Cortex of kidney (tissue), 1 donor: ENCODE data around the gene GLB1L.
A peak's percentile ranks its signal among the peaks of the same experiment; 100 is the strongest.

ENCODE experiments used
- DNase-seq: peaks from one replicate; lab custom pipeline; 2025; lab: John Stamatoyannopoulos, UW

GLB1L gene

GRCh38 chr2:219252900-219253752 is 7.9 kb upstream of the GLB1L start, which contains the start of gene TUBA4B:
TSS of gene TUBA4B (plus strand) at chr2:219253243. CDS start at chr2:219253408, 165 bp downstream.
- no peak for DNase-seq

GRCh38 chr2:219252570-219252899 is 7.3 kb upstream of the GLB1L start:
- DNase-seq = no peak

GRCh38 chr2:219252084-219252483 is 6.8 kb upstream of the GLB1L start:
- no peak for DNase-seq

- no peak for DNase-seq
Measured at GRCh38 chr2:219251656-219252055, 6.4 kb upstream of the GLB1L start.

- no peak for DNase-seq
Measured at GRCh38 chr2:219250049-219250781, 5.0 kb upstream of the GLB1L start.

GRCh38 chr2:219249203-219249980 is 4.1 kb upstream of the GLB1L start:
- DNase-seq = no peak

- DNase-seq = no peak
Measured at GRCh38 chr2:219248845-219249202, 3.6 kb upstream of the GLB1L start.

GRCh38 chr2:219247678-219248642 is 2.7 kb upstream of the GLB1L start:
- no peak for DNase-seq

- no peak for DNase-seq
Measured at GRCh38 chr2:219246559-219246958, 1.3 kb upstream of the GLB1L start.

- DNase-seq = no peak
Measured at GRCh38 chr2:219245899-219246230, 621 bp upstream of the GLB1L start.

GRCh38 chr2:219244789-219245147 is 476 bp downstream of the GLB1L start:
- DNase-seq = no peak

- no peak for DNase-seq
Measured at GRCh38 chr2:219243291-219243761, 1.9 kb downstream of the GLB1L start.

GRCh38 chr2:219234331-219234730 is 10.9 kb downstream of the GLB1L start:
- DNase-seq = no peak

- no peak for DNase-seq
Measured at GRCh38 chr2:219230059-219230540, 15.1 kb downstream of the GLB1L start.

- peak; percentile 54 for DNase-seq
Measured at GRCh38 chr2:219229305-219230058, 15.8 kb downstream of the GLB1L start, which contains the start of the genes ANKZF1 and ATG9A. TSS of gene ANKZF1 (plus strand) at chr2:219229806. CDS start at chr2:219230258, 452 bp downstream. TSS of gene ATG9A (minus strand) at chr2:219229636. CDS start at chr2:219228024, 1,612 bp downstream.

- DNase-seq = no peak
Measured at GRCh38 chr2:219228911-219229304, 16.3 kb downstream of the GLB1L start.

GRCh38 chr2:219228041-219228910 is 17.0 kb downstream of the GLB1L start:
- no peak for DNase-seq

- no peak for DNase-seq
Measured at GRCh38 chr2:219225350-219225749, 19.9 kb downstream of the GLB1L start.
